GM12892 (cell line): Measurements from ENCODE around the gene ZMYND8.
"Not testable (repeated sequence)": the region's sequence is repeated elsewhere in the genome, so short reads cannot be mapped to it uniquely, and the experiment has no call there.

ENCODE experiments used
- DNase-seq: peaks from one replicate; pipeline ENCODE4 v3.0.0; 2011; ENCODE audit not compliant: insufficient read length
- FAIRE-seq: peaks from 2 replicates; lab custom pipeline; 2011; peaks lifted over from hg19 to GRCh38; lab: Jason Lieb, UNC
- POLR2A ChIP-seq: IDR thresholded peaks from 2 replicates; pipeline ENCODE4 v1.6.1; 2011; ENCODE audit warnings: low read depth, low read length, control low read depth
- POLR2AphosphoS5 ChIP-seq: IDR thresholded peaks from 2 replicates; pipeline ENCODE4 v1.6.1; 2011; ENCODE audit warnings: low read depth, low read length, control low read depth
- TAF1 ChIP-seq: IDR thresholded peaks from 2 replicates; pipeline ENCODE4 v1.6.1; 2011; ENCODE audit warnings: low read depth, mild to moderate bottlenecking, control low read depth, low read length, borderline replicate concordance

Gene ZMYND8

DNA sequence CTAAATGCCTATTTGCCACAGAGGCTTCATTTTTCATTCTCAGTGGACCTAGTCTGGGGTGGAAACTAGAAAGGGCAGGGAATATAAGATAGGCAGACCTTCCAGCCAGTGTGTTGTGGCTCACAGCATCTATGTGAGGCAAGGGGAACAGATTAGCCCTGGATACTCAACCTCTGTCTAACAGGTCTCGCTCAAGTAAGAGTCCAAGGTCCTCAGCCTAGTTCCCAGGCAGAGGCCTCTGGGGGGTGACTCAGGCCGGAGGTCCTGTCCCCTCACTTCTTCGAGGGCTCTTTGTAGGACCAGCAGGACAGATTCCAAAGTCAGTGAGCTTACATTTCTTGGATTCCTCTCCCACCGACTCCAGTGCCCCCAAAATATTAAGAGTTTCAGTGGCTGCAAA lies 106.6 kb downstream of the ZMYND8 start:
- no peak for TF ChIP-seq TAF1
- TF ChIP-seq POLR2A = no peak
- no peak for TF ChIP-seq POLR2AphosphoS5
- no peak for DNase-seq
- FAIRE-seq = no peak

DNA sequence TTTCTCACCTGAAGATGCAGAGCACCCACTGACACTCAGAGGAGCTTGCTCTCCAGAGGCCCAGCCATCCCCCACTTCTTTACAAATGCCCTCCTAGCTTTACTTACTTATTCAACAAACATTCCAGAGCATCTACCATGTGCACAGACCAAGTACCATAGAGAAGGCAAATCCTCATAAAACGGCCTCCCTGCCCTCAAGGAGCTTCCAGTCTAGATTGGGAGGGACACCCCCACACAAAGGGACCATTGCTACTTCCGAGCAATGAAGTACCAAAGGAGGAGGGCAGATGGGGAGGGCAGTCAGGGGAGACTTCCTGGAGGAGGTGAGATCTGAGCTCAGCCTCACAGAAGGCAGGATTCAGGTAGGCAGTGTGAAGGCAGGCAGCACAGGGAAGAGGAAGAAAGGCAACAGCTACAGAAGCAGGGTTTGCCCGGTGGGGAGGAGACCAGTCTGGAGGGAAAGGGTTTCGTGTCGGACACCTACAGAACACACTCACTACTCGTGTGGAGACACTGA lies 108.0 kb downstream of the ZMYND8 start:
- FAIRE-seq = no peak

DNA sequence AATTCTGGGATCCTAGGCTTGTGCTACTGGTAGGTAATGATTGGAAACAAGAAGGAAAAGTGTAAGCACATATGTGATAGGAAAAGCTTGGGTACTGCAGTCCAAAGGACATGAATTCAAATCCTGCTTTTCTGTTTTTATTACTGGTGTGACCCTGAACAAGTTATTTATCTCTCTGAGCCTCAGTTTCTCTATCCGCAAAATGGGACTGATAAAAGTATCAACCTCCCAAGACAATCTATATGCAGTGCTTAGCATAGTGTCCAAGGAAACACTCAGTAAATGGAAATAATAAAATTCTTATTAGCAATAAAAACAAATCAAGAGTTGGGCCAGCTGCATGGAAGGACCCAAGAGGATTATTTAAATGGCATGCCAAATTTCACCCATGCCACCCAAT lies 108.5 kb downstream of the ZMYND8 start:
- no peak for DNase-seq
- TF ChIP-seq POLR2A = no peak
- TF ChIP-seq TAF1 = no peak
- no peak for TF ChIP-seq POLR2AphosphoS5
- no peak for FAIRE-seq

More for the DNA sequence above, 108.0 kb downstream of the ZMYND8 start:
- TF ChIP-seq POLR2AphosphoS5 (no peak), POLR2A (no peak), TAF1 (no peak)
- no peak for DNase-seq

DNA sequence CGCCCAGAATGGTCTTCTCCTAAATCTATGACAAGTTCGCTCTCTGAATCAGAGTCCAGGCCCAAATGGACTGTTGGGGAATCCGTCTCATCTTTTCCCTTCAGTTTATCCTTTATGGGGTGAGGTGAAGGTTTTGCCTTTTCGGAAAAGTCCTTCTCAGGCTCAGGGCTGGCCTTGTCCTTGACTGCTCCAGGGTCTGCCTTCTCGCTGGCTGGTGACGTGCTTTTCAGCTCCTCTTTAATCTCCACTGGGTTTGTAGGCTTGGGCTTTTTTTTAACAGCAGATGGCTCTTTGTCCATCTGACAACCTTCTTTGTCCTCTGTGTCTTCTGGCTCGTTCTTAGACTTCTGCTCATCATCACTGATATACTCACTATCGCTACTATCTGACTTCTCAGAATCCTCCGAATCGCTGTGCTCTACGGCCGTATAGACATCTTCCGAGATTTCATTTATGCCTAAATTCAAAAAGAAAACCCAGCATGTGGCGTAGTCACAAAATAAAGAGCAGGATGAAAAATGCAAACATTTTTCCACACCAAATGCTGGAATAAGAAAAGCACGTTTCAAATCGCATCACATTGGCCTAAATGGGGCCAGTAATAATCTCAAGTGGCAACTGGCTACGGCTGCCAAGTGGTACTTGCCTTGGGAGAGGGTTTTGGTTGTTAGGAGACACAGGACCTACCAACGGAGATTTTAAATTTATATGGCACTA lies 110.3 kb downstream of the ZMYND8 start:
- DNase-seq (no peak), FAIRE-seq (no peak)
- TF ChIP-seq POLR2AphosphoS5 (no peak), TAF1 (no peak), POLR2A (no peak)

DNA sequence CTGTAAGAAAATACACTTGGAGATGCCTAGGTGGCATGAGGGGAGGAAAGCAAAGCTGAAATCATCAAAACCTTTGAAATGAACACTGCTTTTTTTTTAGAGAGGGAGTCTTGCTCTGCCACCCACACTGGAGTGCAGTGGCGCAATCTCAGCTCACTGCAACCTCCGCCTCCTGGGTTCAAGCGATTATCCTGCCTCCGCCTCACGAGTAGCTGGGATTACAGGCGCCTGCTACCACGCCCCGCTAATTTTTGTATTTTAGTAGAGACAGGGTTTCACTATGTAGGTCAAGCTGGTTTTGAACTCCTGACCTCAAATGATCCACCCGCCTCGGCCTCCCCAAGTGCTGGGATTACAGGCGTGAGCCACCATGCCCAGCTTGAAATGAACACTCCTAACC lies 111.3 kb downstream of the ZMYND8 start:
- not testable (repeated sequence) for DNase-seq, FAIRE-seq

DNA sequence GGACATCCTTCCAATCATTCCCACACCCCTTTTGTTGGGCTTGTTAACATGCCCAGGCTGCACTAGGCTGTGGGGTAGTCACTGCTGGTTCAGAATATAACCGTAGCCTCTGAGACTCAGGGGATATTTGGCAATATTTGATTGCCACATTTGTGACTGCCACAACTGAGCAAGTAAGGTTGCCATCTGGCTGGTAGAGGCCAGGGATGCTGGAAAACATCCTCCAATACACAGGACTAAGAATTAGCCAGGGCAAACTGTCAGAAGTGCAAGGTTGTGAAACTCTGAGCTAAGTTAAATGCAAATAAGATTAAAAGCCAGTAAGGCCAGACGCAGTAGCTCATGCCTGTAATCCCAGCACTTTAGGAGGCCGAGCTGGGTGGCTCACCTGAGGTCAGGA lies 112.0 kb downstream of the ZMYND8 start:
- no peak for FAIRE-seq
- DNase-seq = no peak
- TF ChIP-seq TAF1 (no peak), POLR2AphosphoS5 (no peak), POLR2A (no peak)

DNA sequence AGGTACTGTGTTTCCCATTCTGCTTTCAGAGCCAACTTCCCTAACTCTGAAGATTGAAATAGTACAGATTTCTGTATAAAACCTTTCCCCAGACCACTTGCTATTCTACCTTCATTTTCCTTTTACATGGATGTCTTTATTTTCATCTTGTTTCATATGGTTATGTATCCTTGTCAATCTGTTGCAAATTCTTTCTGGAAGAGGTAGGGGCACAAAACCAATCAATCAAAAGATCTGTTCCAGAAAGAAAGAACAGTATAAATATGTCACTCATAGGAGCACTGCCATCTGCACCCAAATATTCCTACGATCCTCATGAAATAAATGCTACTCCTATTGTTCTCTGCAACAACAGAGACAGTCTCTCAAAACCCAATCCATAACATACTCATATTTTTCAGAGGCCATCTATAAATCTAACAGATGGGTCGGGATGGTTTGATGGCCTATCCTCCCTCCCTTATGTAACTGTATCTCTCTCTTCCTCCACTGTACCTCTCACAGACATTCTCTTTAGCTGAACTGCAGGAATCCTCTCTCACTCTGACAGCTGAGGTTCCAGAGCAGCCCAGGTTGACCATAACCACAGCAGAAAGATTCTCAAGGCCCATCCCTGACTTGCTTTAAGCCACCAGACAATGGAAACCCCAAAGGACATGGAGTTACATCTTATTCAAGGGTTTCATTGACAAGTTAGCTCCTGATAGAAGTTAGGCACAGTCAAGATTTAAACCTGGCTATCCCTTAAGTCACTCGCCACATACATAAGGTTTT lies 112.8 kb downstream of the ZMYND8 start:
- no peak for DNase-seq
- no peak for FAIRE-seq
- TF ChIP-seq POLR2AphosphoS5 (no peak), TAF1 (no peak), POLR2A (no peak)

DNA sequence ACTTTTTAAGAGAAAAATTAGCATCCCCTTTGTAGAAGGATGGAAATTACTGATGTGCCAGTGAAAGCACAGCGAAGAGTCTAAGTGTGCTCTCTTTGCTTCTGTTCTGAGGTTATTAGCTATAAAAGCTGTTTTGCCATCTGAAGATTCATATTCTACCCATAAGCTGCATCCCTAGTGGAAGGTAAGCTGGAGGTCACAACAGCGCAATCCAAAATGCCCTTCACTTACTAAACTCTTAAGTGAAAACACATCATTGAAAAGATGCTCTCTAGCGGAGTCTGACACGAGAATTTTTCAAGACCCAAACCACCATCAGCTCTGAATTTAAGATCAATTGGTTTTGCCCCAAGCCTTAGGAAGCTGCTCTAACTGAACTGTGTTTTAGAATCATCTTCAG lies 113.5 kb downstream of the ZMYND8 start:
- no peak for TF ChIP-seq POLR2A
- FAIRE-seq = no peak
- no peak for DNase-seq

DNA sequence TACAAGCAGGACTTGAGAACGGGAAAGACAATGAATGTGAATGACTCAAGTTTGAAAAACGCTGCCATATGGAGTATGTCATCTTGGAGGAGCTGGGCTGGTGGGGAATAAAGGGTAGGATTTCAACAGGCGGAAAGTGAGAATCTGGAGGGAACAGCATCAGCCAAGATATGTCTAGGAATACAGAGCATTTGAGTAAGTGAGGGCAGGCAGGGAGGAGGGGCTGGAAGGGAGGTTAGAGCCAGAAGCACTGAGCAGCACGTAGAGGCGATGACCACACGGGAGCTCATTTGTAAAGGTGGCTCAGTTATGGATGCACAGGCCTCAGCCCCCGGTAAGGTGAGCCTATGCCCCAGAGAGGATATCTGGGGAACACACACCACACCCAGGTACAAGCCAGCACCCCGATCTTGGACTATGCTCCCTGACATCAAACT lies 115.1 kb downstream of the ZMYND8 start:
- DNase-seq (no peak), FAIRE-seq (no peak)
- TF ChIP-seq TAF1 = no peak
- TF ChIP-seq POLR2A = no peak
- TF ChIP-seq POLR2AphosphoS5 = no peak

DNA sequence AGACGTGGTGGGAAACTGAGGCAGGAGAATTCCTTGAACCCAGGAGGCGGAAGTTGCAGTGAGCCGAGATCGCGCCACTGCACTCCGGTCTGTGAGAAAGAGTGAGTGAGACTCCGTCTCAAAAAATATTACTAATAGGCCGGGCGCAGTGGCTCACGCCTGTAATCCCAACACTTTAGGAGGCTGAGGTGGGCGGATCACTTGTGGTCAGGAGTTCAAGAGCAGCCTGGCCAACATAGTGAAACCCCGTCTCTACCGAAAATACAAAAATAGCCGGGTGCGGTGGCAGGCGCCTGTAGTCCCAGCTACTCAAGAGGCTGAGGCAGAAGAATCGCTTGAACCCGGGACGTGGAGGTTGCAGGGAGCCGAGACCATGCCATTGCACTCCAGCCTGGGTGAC lies 116.4 kb downstream of the ZMYND8 start:
- not testable (repeated sequence) for FAIRE-seq, DNase-seq

DNA sequence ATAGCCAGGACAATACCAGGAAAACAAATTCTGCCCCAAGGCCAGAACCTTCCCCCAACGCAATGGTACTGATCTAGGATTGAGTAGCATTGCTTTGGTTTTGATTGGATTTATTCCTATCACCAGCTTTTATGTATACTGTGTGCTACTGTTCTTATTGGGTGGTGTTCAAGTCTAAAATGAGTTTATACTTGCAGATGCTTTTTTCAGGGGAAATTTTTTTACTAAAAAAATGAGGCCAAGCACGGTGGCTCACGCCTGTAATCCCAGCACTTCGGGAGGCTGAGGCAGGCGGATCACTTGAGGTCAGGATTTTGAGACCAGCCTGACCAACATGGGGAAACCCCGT lies 116.8 kb downstream of the ZMYND8 start:
- DNase-seq = no peak
- no peak for FAIRE-seq
- TF ChIP-seq POLR2AphosphoS5 = no peak
- no peak for TF ChIP-seq TAF1
- no peak for TF ChIP-seq POLR2A
